ENCODE data around the gene PGAM5.

Gene PGAM5

GRCh38 chr12:132719954-132720324 lies 9.3 kb downstream of the PGAM5 start:
- DNase-seq (ENCODE audit: low read depth in 3 of 3): no peak

GRCh38 chr12:132720606-132721345 lies 10.1 kb downstream of the PGAM5 start:
- no peak for DNase-seq (ENCODE audit: low read depth in 3 of 3)

GRCh38 chr12:132723015-132723763 lies 12.5 kb downstream of the PGAM5 start:
- DNase-seq (ENCODE audit: low read depth in 3 of 3): no peak

- DNase-seq (ENCODE audit: low read depth in 3 of 3): no peak
These were observed 13.1 kb downstream of the PGAM5 start for GRCh38 chr12:132723764-132724140.

- no peak for DNase-seq (ENCODE audit: low read depth in 3 of 3)
These were observed 14.0 kb downstream of the PGAM5 start for GRCh38 chr12:132724506-132725241.

- DNase-seq (ENCODE audit: low read depth in 3 of 3): no peak
These were observed 15.7 kb downstream of the PGAM5 start for GRCh38 chr12:132726386-132726785.

GRCh38 chr12:132727091-132727794 lies 16.6 kb downstream of the PGAM5 start:
- no peak for DNase-seq (ENCODE audit: low read depth in 3 of 3)

- no peak for DNase-seq (ENCODE audit: low read depth in 3 of 3)
These were observed 17.9 kb downstream of the PGAM5 start for GRCh38 chr12:132728502-132728901.

GRCh38 chr12:132729541-132730320 lies 19.1 kb downstream of the PGAM5 start:
- no peak for DNase-seq (ENCODE audit: low read depth in 3 of 3)

- DNase-seq (ENCODE audit: low read depth in 3 of 3): no peak
These were observed 19.7 kb downstream of the PGAM5 start for GRCh38 chr12:132730353-132730752.

- DNase-seq (ENCODE audit: low read depth in 3 of 3): no peak
These were observed 20.9 kb downstream of the PGAM5 start for GRCh38 chr12:132731574-132731973.

GRCh38 chr12:132734206-132734605 lies 23.6 kb downstream of the PGAM5 start:
- no peak for DNase-seq (ENCODE audit: low read depth in 3 of 3)

- DNase-seq (ENCODE audit: low read depth in 3 of 3): no peak
These were observed 24.9 kb downstream of the PGAM5 start for GRCh38 chr12:132735496-132735895.

GRCh38 chr12:132736378-132736777 lies 25.7 kb downstream of the PGAM5 start:
- DNase-seq (ENCODE audit: low read depth in 3 of 3): no peak

GRCh38 chr12:132736913-132737312 lies 26.3 kb downstream of the PGAM5 start:
- DNase-seq (ENCODE audit: low read depth in 3 of 3): no peak

GRCh38 chr12:132739600-132740312 lies 29.1 kb downstream of the PGAM5 start:
- no peak for DNase-seq (ENCODE audit: low read depth in 3 of 3)

GRCh38 chr12:132740313-132740646 lies 29.6 kb downstream of the PGAM5 start:
- DNase-seq (ENCODE audit: low read depth in 3 of 3): no peak

- no peak for DNase-seq (ENCODE audit: low read depth in 3 of 3)
These were observed 30.0 kb downstream of the PGAM5 start for GRCh38 chr12:132740652-132741051.

GRCh38 chr12:132741620-132742019 lies 31.0 kb downstream of the PGAM5 start:
- no peak for DNase-seq (ENCODE audit: low read depth in 3 of 3)

GRCh38 chr12:132743831-132744230 lies 33.2 kb downstream of the PGAM5 start:
- DNase-seq (ENCODE audit: low read depth in 3 of 3): no peak

GRCh38 chr12:132746613-132747012 lies 36.0 kb downstream of the PGAM5 start:
- no peak for DNase-seq (ENCODE audit: low read depth in 3 of 3)

Measured in stimulated activated CD4-positive, alpha-beta T cell treated with anti-CD3 and anti-CD28 coated beads, TNF-alpha, amount 100 ng/mL, for 4 hours (primary cell).